Rectal smooth muscle tissue (tissue), 1 donor: Measurements from ENCODE around the gene TENM4.
"Not testable (repeated sequence)": the region's sequence is repeated elsewhere in the genome, so short reads cannot be mapped to it uniquely, and the experiment has no call there.

Experiments
- H3K27ac ChIP-seq: one replicate; pipeline ENCODE4 v1.7.0; 2013; ENCODE audit warnings: low read depth, low read length, inconsistent platforms
- H3K27me3 ChIP-seq: one replicate; pipeline ENCODE4 v1.7.0; 2013; ENCODE audit warnings: low read length; ENCODE audit not compliant: control insufficient read depth, insufficient read depth
- H3K36me3 ChIP-seq: one replicate; pipeline ENCODE4 v1.7.0; 2013; ENCODE audit warnings: low read length; ENCODE audit not compliant: control insufficient read depth, insufficient read depth
- H3K4me1 ChIP-seq: one replicate; pipeline ENCODE4 v1.7.0; 2013; ENCODE audit warnings: low read length; ENCODE audit not compliant: control insufficient read depth, insufficient read depth
- H3K4me3 ChIP-seq: one replicate; pipeline ENCODE4 v1.7.0; 2013; ENCODE audit warnings: low read length
- H3K9ac ChIP-seq: one replicate; pipeline ENCODE4 v1.7.0; 2013; ENCODE audit warnings: low read length

TENM4 gene

GRCh38 chr11:78879094-78879980, 561.5 kb downstream of the TENM4 start:
- not testable (repeated sequence) for H3K4me1 ChIP-seq, H3K4me3 ChIP-seq, H3K27me3 ChIP-seq, H3K27ac ChIP-seq, H3K9ac ChIP-seq, H3K36me3 ChIP-seq

- no peak overlapping the region for H3K27ac ChIP-seq
- H3K4me1 ChIP-seq = no peaks in the 10 kb centered on the region
- no peaks in the 10 kb centered on the region for H3K36me3 ChIP-seq
Observed at GRCh38 chr11:78878631-78879030, 562.2 kb downstream of the TENM4 start.

GRCh38 chr11:78876676-78877075, 564.2 kb downstream of the TENM4 start:
- H3K9ac ChIP-seq = no peak overlapping the region
- no peaks in the 10 kb centered on the region for H3K36me3 ChIP-seq
- no peaks in the 10 kb centered on the region for H3K4me1 ChIP-seq
- no peaks in the 10 kb centered on the region for H3K27me3 ChIP-seq
- no peak overlapping the region for H3K27ac ChIP-seq
- no peak overlapping the region for H3K4me3 ChIP-seq

More at GRCh38 chr11:78878631-78879030, 562.2 kb downstream of the TENM4 start:
- Histone ChIP-seq H3K9ac (no peak overlapping the region), H3K4me3 (no peak overlapping the region), H3K27me3 (no peaks in the 10 kb centered on the region)

GRCh38 chr11:78870655-78871054, 570.2 kb downstream of the TENM4 start:
- no peak overlapping the region for H3K4me3 ChIP-seq
- no peak overlapping the region for H3K9ac ChIP-seq
- no peaks in the 10 kb centered on the region for H3K27me3 ChIP-seq
- H3K4me1 ChIP-seq = no peaks in the 10 kb centered on the region
- no peaks in the 10 kb centered on the region for H3K36me3 ChIP-seq
- H3K27ac ChIP-seq = no peak overlapping the region

- H3K27me3 ChIP-seq = no peaks in the 10 kb centered on the region
- H3K4me3 ChIP-seq = no peak overlapping the region
- no peak overlapping the region for H3K27ac ChIP-seq
- H3K4me1 ChIP-seq = no peaks in the 10 kb centered on the region
- H3K36me3 ChIP-seq = no peaks in the 10 kb centered on the region
- no peak overlapping the region for H3K9ac ChIP-seq
Observed at GRCh38 chr11:78869293-78869692, 571.5 kb downstream of the TENM4 start.

- Histone ChIP-seq H3K4me1 (no peaks in the 10 kb centered on the region), H3K27me3 (no peaks in the 10 kb centered on the region), H3K27ac (no peak overlapping the region), H3K4me3 (no peak overlapping the region), H3K9ac (no peak overlapping the region), H3K36me3 (no peaks in the 10 kb centered on the region)
Observed at GRCh38 chr11:78868563-78868962, 572.3 kb downstream of the TENM4 start.

GRCh38 chr11:78860720-78861422, 580.0 kb downstream of the TENM4 start:
- no peaks in the 10 kb centered on the region for H3K4me1 ChIP-seq
- no peak overlapping the region for H3K9ac ChIP-seq
- no peak overlapping the region for H3K4me3 ChIP-seq
- H3K36me3 ChIP-seq = no peaks in the 10 kb centered on the region
- no peaks in the 10 kb centered on the region for H3K27me3 ChIP-seq
- no peak overlapping the region for H3K27ac ChIP-seq

- no peaks in the 10 kb centered on the region for H3K27me3 ChIP-seq
Observed at GRCh38 chr11:78857688-78858087, 583.1 kb downstream of the TENM4 start.

GRCh38 chr11:78856211-78856610, 584.6 kb downstream of the TENM4 start:
- Histone ChIP-seq H3K27ac (no peak overlapping the region), H3K27me3 (no peaks in the 10 kb centered on the region), H3K9ac (no peak overlapping the region), H3K4me1 (no peaks in the 10 kb centered on the region), H3K4me3 (no peak overlapping the region), H3K36me3 (no peaks in the 10 kb centered on the region)

More at GRCh38 chr11:78857688-78858087, 583.1 kb downstream of the TENM4 start:
- Histone ChIP-seq H3K4me1 (no peaks in the 10 kb centered on the region), H3K9ac (no peak overlapping the region), H3K27ac (no peak overlapping the region), H3K4me3 (no peak overlapping the region), H3K36me3 (no peaks in the 10 kb centered on the region)

- H3K27ac ChIP-seq = no peak overlapping the region
- no peaks in the 10 kb centered on the region for H3K27me3 ChIP-seq
- no peak overlapping the region for H3K4me3 ChIP-seq
- no peaks in the 10 kb centered on the region for H3K4me1 ChIP-seq
- H3K9ac ChIP-seq = no peak overlapping the region
- H3K36me3 ChIP-seq = no peaks in the 10 kb centered on the region
Observed at GRCh38 chr11:78855116-78855515, 585.7 kb downstream of the TENM4 start.

GRCh38 chr11:78853521-78853920, 587.3 kb downstream of the TENM4 start:
- H3K4me1 ChIP-seq = no peaks in the 10 kb centered on the region
- H3K27ac ChIP-seq = no peak overlapping the region
- no peak overlapping the region for H3K4me3 ChIP-seq
- no peaks in the 10 kb centered on the region for H3K27me3 ChIP-seq
- no peaks in the 10 kb centered on the region for H3K36me3 ChIP-seq
- no peak overlapping the region for H3K9ac ChIP-seq

- H3K4me3 ChIP-seq = no peak overlapping the region
- H3K27me3 ChIP-seq = no peaks in the 10 kb centered on the region
- H3K36me3 ChIP-seq = no peaks in the 10 kb centered on the region
- H3K4me1 ChIP-seq = no peaks in the 10 kb centered on the region
- no peak overlapping the region for H3K9ac ChIP-seq
- H3K27ac ChIP-seq = no peak overlapping the region
Observed at GRCh38 chr11:78851878-78852586, 588.8 kb downstream of the TENM4 start.
